ENCODE results near the gene CCDC149.

- no peak for TF ChIP-seq POLR2A (IDR thresholded peaks at IDR 0.05; ENCODE audit: borderline replicate concordance, extremely low read depth, insufficient read depth, insufficient read length)
- TF ChIP-seq CTCF (IDR thresholded peaks at IDR 0.05 in 2 of 3, conservative IDR thresholded peaks at IDR 0.05 in 1 of 3; ENCODE audit: borderline replicate concordance in 1 of 3, insufficient read depth in 1 of 3, low read depth in 2 of 3, low read length in 2 of 3) = no peak
- no peak for TF ChIP-seq EZH2phosphoT487 (IDR thresholded peaks at IDR 0.05; ENCODE audit: borderline replicate concordance)
- TF ChIP-seq RAD21 (IDR thresholded peaks at IDR 0.05; ENCODE audit: low read depth) = no peak
- TF ChIP-seq POLR2AphosphoS5 (IDR thresholded peaks at IDR 0.05; ENCODE audit: low read depth, low read length) = no peak
- no peak for TF ChIP-seq EGR1 (IDR thresholded peaks at IDR 0.05; ENCODE audit: low read depth)
- no peak for TF ChIP-seq REST (IDR thresholded peaks at IDR 0.05; ENCODE audit: low read depth)
- no peak for TF ChIP-seq EZH2 (IDR thresholded peaks at IDR 0.05)
- no peak for TF ChIP-seq MAX (IDR thresholded peaks at IDR 0.05)
- no peak for TF ChIP-seq YY1 (IDR thresholded peaks at IDR 0.05; ENCODE audit: extremely low read depth, insufficient replicate concordance, low read depth, low read length)
Observed at GRCh38 chr4:24849756-24850155, 63.1 kb downstream of the CCDC149 start.
